MCF 10A (cell line): ENCODE data around the gene SCARF2. TPM values are rescaled to one million over a fixed set of nuclear protein-coding genes. Genes with fewer than 3 reads are reported as not detected.
"Not testable (repeated sequence)": the region's sequence is repeated elsewhere in the genome, so short reads cannot be mapped to it uniquely, and the experiment has no call there.

Source experiments
- BruUV-seq: library from RNA; stranded (reverse); fragments of 400-500 nt; replicated peaks from 2 replicates; lab custom pipeline; 2021; lab: Mats Ljungman, UMichigan
- CTCF ChIA-PET: fragments of 300-600 bp; sonication (Branson Sonifier 250); formaldehyde crosslinking; extraction: SDS; loops from one replicate; lab custom pipeline; 2021; ENCODE audit warnings: antibody characterized with exemption, inconsistent platforms; lab: Yijun Ruan, JAX
- POLR2A ChIA-PET: fragments of 300-600, 350-650 bp; sonication (Branson Sonifier 250); formaldehyde crosslinking; extraction: SDS; loops from one replicate; lab custom pipeline; 2020; ENCODE audit warnings: antibody characterized with exemption, inconsistent platforms; lab: Yijun Ruan, JAX
- DNase-seq: peaks from one replicate; pipeline ENCODE4 v3.0.0-alpha.2; 2018; ENCODE audit not compliant: unreplicated experiment
- H3K27ac Mint-ChIP-seq: one replicate; pipeline ENCODE4 v1.8.0; 2022; ENCODE audit warnings: mild to moderate bottlenecking, low read depth, mixed read lengths; ENCODE audit not compliant: unreplicated experiment
- H3K27me3 Mint-ChIP-seq: one replicate; pipeline ENCODE4 v1.8.0; 2022; ENCODE audit warnings: mixed read lengths; ENCODE audit not compliant: insufficient read depth, unreplicated experiment
- H3K36me3 Mint-ChIP-seq: one replicate; pipeline ENCODE4 v1.8.0; 2022; ENCODE audit warnings: mild to moderate bottlenecking, moderate library complexity, mixed read lengths; ENCODE audit not compliant: insufficient read depth, unreplicated experiment
- H3K4me1 Mint-ChIP-seq: one replicate; pipeline ENCODE4 v1.8.0; 2022; ENCODE audit warnings: mixed read lengths; ENCODE audit not compliant: insufficient read depth, unreplicated experiment
- H3K4me3 Mint-ChIP-seq: one replicate; pipeline ENCODE4 v1.8.0; 2022; ENCODE audit warnings: mild to moderate bottlenecking, moderate library complexity, mixed read lengths; ENCODE audit not compliant: unreplicated experiment
- H3K9me3 Mint-ChIP-seq: one replicate; pipeline ENCODE4 v1.8.0; 2022; ENCODE audit warnings: mixed read lengths; ENCODE audit not compliant: unreplicated experiment
- CTCF ChIP-seq: fragments of 200-600 bp; IDR thresholded peaks from one replicate; pipeline ENCODE4 v1.8.0; 2022; ENCODE audit warnings: antibody characterized with exemption, mild to moderate bottlenecking; ENCODE audit not compliant: unreplicated experiment
- intact Hi-C: fragments of 100-400 bp; cut with micrococcal nuclease; formaldehyde crosslinking; loops from 2 replicates; pipeline ENCODE4 v1.14.1; 2022
- total RNA-seq: library from RNA; stranded (reverse); gene quantifications from 2 replicates; pipeline ENCODE4 v1.2.3, GENCODE V29; 2022

SCARF2 gene
- total RNA-seq, 1 experiment from 2014 or later = 0.35 TPM

GRCh38 chr22:20392983-20393704, 44.5 kb downstream of the SCARF2 start:
- Mint-ChIP-seq H3K27ac (peak overlapping the region; percentile 51), H3K4me1 (peaks cover 18% of the 10 kb centered on the region), H3K27me3 (no peaks in the 10 kb centered on the region), H3K9me3 (peaks cover 7% of the 10 kb centered on the region), H3K36me3 (no peaks in the 10 kb centered on the region), H3K4me3 (peak overlapping the region; percentile 78)
- TSS peak; percentile 91 for BruUV-seq
- intact Hi-C loops = no loop called here
- no peak for TF ChIP-seq CTCF
- POLR2A ChIA-PET = interaction anchor here (0.7 to 2.4 kb wide), 8 partner anchors 8 to 175 kb away, joined by 3 to 16 read pairs (median 6); partner anchors contain the start of gene DGCR6L
- CTCF ChIA-PET = interaction anchor here (0.9 kb wide), 1 partner anchor 76 kb away, joined by 6 read pairs; no protein-coding TSS in a partner anchor
- DNase-seq = no peak

GRCh38 chr22:20392365-20392881, 45.2 kb downstream of the SCARF2 start:
- intact Hi-C loops, H3K27me3 Mint-ChIP-seq, H3K4me3 Mint-ChIP-seq, H3K9me3 Mint-ChIP-seq, POLR2A ChIA-PET, DNase-seq, H3K27ac Mint-ChIP-seq, H3K36me3 Mint-ChIP-seq, BruUV-seq: not testable (repeated sequence)
- H3K4me1 Mint-ChIP-seq = peaks cover 18% of the 10 kb centered on the region
- CTCF ChIA-PET = interaction anchor here (0.6 to 0.9 kb wide), 3 partner anchors 12 to 75 kb away, joined by 3 to 6 read pairs (median 3); no protein-coding TSS in a partner anchor

GRCh38 chr22:20391222-20391621, 46.4 kb downstream of the SCARF2 start:
- Mint-ChIP-seq H3K4me1 (peaks cover 9% of the 10 kb centered on the region), H3K27me3 (no peaks in the 10 kb centered on the region), H3K9me3 (peaks cover 7% of the 10 kb centered on the region), H3K4me3 (no peak overlapping the region), H3K36me3 (no peaks in the 10 kb centered on the region), H3K27ac (peak overlapping the region; percentile 43)
- BruUV-seq = no TSS peak
- ChIA-PET CTCF (no interaction called here), POLR2A (no interaction called here)
- no peak for DNase-seq
- intact Hi-C loops = no loop called here
- no peak for TF ChIP-seq CTCF

GRCh38 chr22:20390394-20390907, 47.2 kb downstream of the SCARF2 start:
- intact Hi-C loops = no loop called here
- no TSS peak for BruUV-seq
- Mint-ChIP-seq H3K4me1 (peaks cover 1% of the 10 kb centered on the region), H3K27me3 (no peaks in the 10 kb centered on the region), H3K4me3 (no peak overlapping the region), H3K9me3 (peaks cover 7% of the 10 kb centered on the region), H3K36me3 (no peaks in the 10 kb centered on the region), H3K27ac (no peak overlapping the region)
- DNase-seq = no peak
- no peak for TF ChIP-seq CTCF
- ChIA-PET POLR2A (no interaction called here), CTCF (no interaction called here)
